IPS-18a (cell line): ENCODE measurements around the gene TAT.
"Not testable (repeated sequence)": the region's sequence is repeated elsewhere in the genome, so short reads cannot be mapped to it uniquely, and the experiment has no call there.

ENCODE experiments used
- H3K27ac ChIP-seq: one replicate; pipeline ENCODE4 v1.5.1; 2013; ENCODE audit warnings: low read length
- H3K27me3 ChIP-seq: one replicate; pipeline ENCODE4 v1.6.1; 2013; ENCODE audit warnings: mild to moderate bottlenecking, low read length; ENCODE audit not compliant: control insufficient read depth, insufficient read depth
- H3K36me3 ChIP-seq: one replicate; pipeline ENCODE4 v1.6.1; 2013; ENCODE audit warnings: low read depth, low read length; ENCODE audit not compliant: control insufficient read depth
- H3K4me1 ChIP-seq: one replicate; pipeline ENCODE4 v1.6.1; 2013; ENCODE audit warnings: low read depth, low read length; ENCODE audit not compliant: control insufficient read depth
- H3K4me3 ChIP-seq: one replicate; pipeline ENCODE4 v1.5.1; 2013; ENCODE audit warnings: low read length
- H3K9ac ChIP-seq: one replicate; pipeline ENCODE4 v1.6.1; 2013; ENCODE audit warnings: mild to moderate bottlenecking, low read length, moderate library complexity
- H3K9me3 ChIP-seq: one replicate; pipeline ENCODE4 v1.6.1; 2013; ENCODE audit warnings: low read depth, low read length; ENCODE audit not compliant: control insufficient read depth

TAT gene

GRCh38 chr16:71576971-71577370, at the start of gene TAT:
Gene TAT (minus strand): TSS chr16:71577092. CDS start chr16:71576415, 677 bp downstream.
- H3K4me1 ChIP-seq = no peaks in the 10 kb centered on the region
- H3K27me3 ChIP-seq = no peaks in the 10 kb centered on the region
- no peak within 1 kb of the TSS for H3K4me3 ChIP-seq
- no peaks in the 10 kb centered on the region for H3K36me3 ChIP-seq
- no peak within 1 kb of the TSS for H3K9ac ChIP-seq
- no peaks in the 10 kb centered on the region for H3K9me3 ChIP-seq
- H3K27ac ChIP-seq = no peak within 1 kb of the TSS

GRCh38 chr16:71626018-71626857, 49.3 kb upstream of the TAT start, which contains the start of gene MARVELD3:
Gene MARVELD3 (plus strand): TSS chr16:71626184. CDS start chr16:71626230, 46 bp downstream.
- Histone ChIP-seq H3K36me3 (peaks cover 11% of the 10 kb centered on the region), H3K27ac (no peak within 1 kb of the TSS), H3K4me1 (peaks cover 10% of the 10 kb centered on the region), H3K9ac (peak within 1 kb of the TSS; percentile 78), H3K27me3 (peaks cover 10% of the 10 kb centered on the region), H3K4me3 (peak within 1 kb of the TSS; percentile 81), H3K9me3 (no peaks in the 10 kb centered on the region)

- H3K27ac ChIP-seq = no peak overlapping the region
Observed at GRCh38 chr16:71625113-71625850, 48.4 kb upstream of the TAT start.

GRCh38 chr16:71623597-71623996, 46.7 kb upstream of the TAT start:
- Histone ChIP-seq H3K9ac (no peak overlapping the region), H3K9me3 (no peaks in the 10 kb centered on the region), H3K36me3 (no peaks in the 10 kb centered on the region), H3K27me3 (peaks cover 10% of the 10 kb centered on the region), H3K27ac (no peak overlapping the region), H3K4me3 (no peak overlapping the region), H3K4me1 (peaks cover 6% of the 10 kb centered on the region)

More at GRCh38 chr16:71625113-71625850, 48.4 kb upstream of the TAT start:
- H3K9me3 ChIP-seq = no peaks in the 10 kb centered on the region
- H3K36me3 ChIP-seq = peaks cover 5% of the 10 kb centered on the region
- H3K4me1 ChIP-seq = peaks cover 10% of the 10 kb centered on the region
- peaks cover 10% of the 10 kb centered on the region for H3K27me3 ChIP-seq
- no peak overlapping the region for H3K9ac ChIP-seq
- peak overlapping the region; percentile 81 for H3K4me3 ChIP-seq

GRCh38 chr16:71622088-71622487, 45.2 kb upstream of the TAT start:
- Histone ChIP-seq H3K9me3 (no peaks in the 10 kb centered on the region), H3K27me3 (peaks cover 10% of the 10 kb centered on the region), H3K36me3 (no peaks in the 10 kb centered on the region), H3K27ac (no peak overlapping the region), H3K4me1 (no peaks in the 10 kb centered on the region), H3K9ac (no peak overlapping the region), H3K4me3 (no peak overlapping the region)

GRCh38 chr16:71618429-71618828, 41.5 kb upstream of the TAT start:
- Histone ChIP-seq H3K27me3 (no peaks in the 10 kb centered on the region), H3K4me3 (no peak overlapping the region), H3K36me3 (no peaks in the 10 kb centered on the region), H3K4me1 (no peaks in the 10 kb centered on the region), H3K27ac (no peak overlapping the region), H3K9me3 (no peaks in the 10 kb centered on the region), H3K9ac (no peak overlapping the region)

- not testable (repeated sequence) for H3K36me3 ChIP-seq, H3K9me3 ChIP-seq, H3K4me1 ChIP-seq
Observed at GRCh38 chr16:71614956-71615355, 38.1 kb upstream of the TAT start.

GRCh38 chr16:71610936-71611871, 34.3 kb upstream of the TAT start:
- H3K27me3 ChIP-seq = no peaks in the 10 kb centered on the region
- H3K27ac ChIP-seq = no peak overlapping the region
- H3K9me3 ChIP-seq = no peaks in the 10 kb centered on the region
- H3K4me3 ChIP-seq = no peak overlapping the region
- H3K9ac ChIP-seq = no peak overlapping the region
- peaks cover 3% of the 10 kb centered on the region for H3K4me1 ChIP-seq
- no peaks in the 10 kb centered on the region for H3K36me3 ChIP-seq

More at GRCh38 chr16:71614956-71615355, 38.1 kb upstream of the TAT start:
- H3K27me3 ChIP-seq, H3K4me3 ChIP-seq, H3K27ac ChIP-seq, H3K9ac ChIP-seq: not testable (repeated sequence)

GRCh38 chr16:71610447-71610846, 33.6 kb upstream of the TAT start:
- H3K4me1 ChIP-seq = peaks cover 3% of the 10 kb centered on the region
- no peak overlapping the region for H3K9ac ChIP-seq
- no peaks in the 10 kb centered on the region for H3K36me3 ChIP-seq
- no peak overlapping the region for H3K4me3 ChIP-seq
- H3K9me3 ChIP-seq = no peaks in the 10 kb centered on the region
- no peaks in the 10 kb centered on the region for H3K27me3 ChIP-seq
- no peak overlapping the region for H3K27ac ChIP-seq

- H3K27ac ChIP-seq = no peak overlapping the region
- H3K4me3 ChIP-seq = no peak overlapping the region
- H3K27me3 ChIP-seq = no peaks in the 10 kb centered on the region
- H3K9me3 ChIP-seq = no peaks in the 10 kb centered on the region
- no peaks in the 10 kb centered on the region for H3K36me3 ChIP-seq
- H3K9ac ChIP-seq = no peak overlapping the region
- H3K4me1 ChIP-seq = peaks cover 3% of the 10 kb centered on the region
Observed at GRCh38 chr16:71609066-71609465, 32.2 kb upstream of the TAT start.

GRCh38 chr16:71600822-71601221, 23.9 kb upstream of the TAT start:
- no peaks in the 10 kb centered on the region for H3K9me3 ChIP-seq
- no peaks in the 10 kb centered on the region for H3K4me1 ChIP-seq
- H3K4me3 ChIP-seq = no peak overlapping the region
- no peaks in the 10 kb centered on the region for H3K36me3 ChIP-seq
- H3K27ac ChIP-seq = no peak overlapping the region
- H3K9ac ChIP-seq = no peak overlapping the region
- H3K27me3 ChIP-seq = no peaks in the 10 kb centered on the region
